Measurements from ENCODE around the gene NF2.
"Not testable (repeated sequence)": the region's sequence is repeated elsewhere in the genome, so short reads cannot be mapped to it uniquely, and the experiment has no call there.

The NF2 gene

GRCh38 chr22:29603358-29604075 lies at the start of gene NF2:
NF2 (plus strand) TSS chr22:29603633; CDS start chr22:29603999, 366 bp downstream.
- peak; percentile 99 for DNase-seq

GRCh38 chr22:29555065-29555644 lies 48.3 kb upstream of the NF2 start:
- DNase-seq: no peak

DNA sequence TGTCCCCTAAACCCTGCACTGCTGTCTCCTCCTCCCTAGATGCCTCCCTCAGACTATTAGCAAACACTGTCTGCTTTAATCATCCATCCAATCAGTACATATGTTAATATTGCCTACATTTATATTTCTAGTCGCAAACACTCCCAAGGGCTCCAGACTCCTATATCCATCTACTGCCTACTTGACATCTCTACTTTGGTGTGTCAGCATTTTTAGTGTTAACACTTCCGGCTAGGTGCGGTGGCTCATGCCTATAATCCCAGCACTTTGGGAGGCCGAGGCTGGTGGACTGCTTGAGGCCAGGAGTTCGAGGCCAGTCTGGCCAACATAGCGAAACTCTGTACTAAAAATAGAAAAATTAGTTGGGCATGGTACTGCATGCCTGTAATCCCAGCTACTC lies 44.4 kb upstream of the NF2 start:
- DNase-seq: no peak

GRCh38 chr22:29559853-29560252 lies 43.6 kb upstream of the NF2 start:
- no peak for DNase-seq

GRCh38 chr22:29563652-29564460 lies 39.6 kb upstream of the NF2 start:
- no peak for DNase-seq

DNA sequence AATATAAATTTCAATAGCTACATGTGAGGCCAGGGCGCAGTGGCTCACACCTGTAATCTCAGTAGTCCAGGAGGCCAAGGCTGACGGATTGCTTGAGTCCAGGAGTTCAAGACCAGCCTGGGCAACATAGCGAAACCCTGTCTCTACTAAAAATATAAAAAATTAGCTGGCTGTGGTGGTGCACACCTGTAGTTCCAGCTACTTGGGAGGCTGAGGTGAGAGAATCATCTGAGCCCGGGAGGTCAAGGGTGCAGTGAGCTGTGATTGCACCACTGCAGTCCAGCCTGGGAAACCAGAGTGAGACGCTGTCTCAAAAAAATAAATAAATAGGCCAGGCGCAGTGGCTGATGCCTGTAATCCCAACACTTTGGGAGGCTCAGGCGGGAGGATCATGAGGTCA lies 36.9 kb upstream of the NF2 start:
- DNase-seq: not testable (repeated sequence)

DNA sequence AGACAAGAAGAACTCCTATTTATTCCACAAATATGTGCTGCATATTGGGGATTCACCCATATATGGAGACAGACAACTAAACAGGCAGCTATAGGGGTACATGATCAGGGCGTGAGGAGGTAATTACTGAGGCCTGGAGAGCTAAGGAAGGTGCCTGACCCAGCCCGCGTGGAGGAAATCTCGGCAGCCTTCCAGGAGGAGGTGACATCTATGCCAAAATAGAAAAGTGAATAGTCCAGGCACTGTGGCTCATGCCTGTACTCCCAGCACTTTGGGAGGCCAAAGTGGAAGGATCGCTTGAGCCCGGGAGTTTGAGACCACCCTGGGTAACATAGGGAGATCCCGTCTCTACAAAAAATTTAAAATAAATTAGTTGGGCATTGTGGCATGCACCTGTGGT lies 36.1 kb upstream of the NF2 start:
- no peak for DNase-seq

DNA sequence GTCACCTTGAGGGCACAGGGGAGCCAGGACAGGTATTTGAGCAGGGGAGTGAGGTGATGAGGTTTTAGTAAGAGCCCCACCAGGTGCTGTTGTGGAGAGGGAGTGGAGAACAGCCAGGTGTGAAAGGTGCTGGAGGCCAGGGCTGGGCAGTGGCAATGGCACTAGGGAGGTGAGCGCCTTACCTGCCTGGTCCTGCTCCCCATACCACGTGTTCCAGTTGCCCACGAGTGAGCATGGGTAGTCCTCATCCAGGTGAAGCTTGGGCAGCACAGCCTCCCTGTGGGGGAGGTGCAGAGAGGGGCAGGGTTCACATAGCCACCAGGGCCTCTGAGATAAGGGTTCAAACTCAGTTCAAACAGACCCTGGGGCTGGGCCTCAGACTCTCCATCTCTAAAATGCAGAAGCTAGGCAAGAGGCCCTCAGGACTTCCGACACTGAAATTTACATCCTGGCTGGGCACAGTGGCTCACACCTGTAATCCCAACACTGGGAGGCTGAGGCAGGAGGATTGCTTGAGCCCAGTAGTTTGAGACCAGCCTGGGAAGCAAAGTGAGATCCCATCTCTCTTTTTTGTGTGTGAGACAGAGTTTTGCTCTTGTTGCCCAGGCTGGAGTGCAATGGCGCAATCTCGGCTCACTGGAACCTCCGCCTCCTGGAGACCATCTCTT lies 34.3 kb upstream of the NF2 start:
- no peak for DNase-seq

- no peak for DNase-seq
Observed at GRCh38 chr22:29570456-29570855, 33.0 kb upstream of the NF2 start.

DNA sequence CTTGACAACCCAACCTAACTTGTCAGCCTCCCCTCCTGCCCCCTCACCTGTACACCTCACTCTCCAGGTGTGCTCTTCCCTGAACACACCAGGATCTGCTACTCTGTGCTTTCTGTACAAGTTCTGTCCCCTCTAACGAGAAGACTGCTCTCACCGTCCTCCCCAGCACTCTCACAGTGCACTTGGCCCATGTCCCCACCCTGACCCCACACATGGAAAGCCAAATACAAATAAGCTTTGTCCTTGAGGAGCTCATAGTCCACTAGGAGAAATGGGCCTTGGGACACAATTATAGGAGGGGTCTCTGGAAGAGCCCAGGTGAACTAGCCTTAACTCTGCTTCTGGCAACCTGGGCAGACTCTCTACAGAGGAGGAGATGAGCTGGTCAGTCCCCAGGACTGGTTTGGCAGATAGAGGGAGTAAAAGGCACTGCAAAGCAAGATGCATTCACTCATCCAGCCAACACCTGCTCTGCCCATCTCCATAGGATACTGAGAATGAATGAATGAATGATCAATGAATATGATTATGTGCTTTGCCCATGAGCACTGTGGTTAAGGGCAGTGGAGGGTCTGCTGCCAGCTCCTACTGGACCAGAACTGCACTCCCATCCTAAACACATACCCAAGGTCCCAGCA lies 32.4 kb upstream of the NF2 start:
- no peak for DNase-seq

- no peak for DNase-seq
Observed at GRCh38 chr22:29574762-29575450, 28.5 kb upstream of the NF2 start.

- DNase-seq: no peak
Observed at GRCh38 chr22:29578462-29579200, 24.8 kb upstream of the NF2 start.

- peak; percentile 14 for DNase-seq
Observed at GRCh38 chr22:29580200-29580810, 23.1 kb upstream of the NF2 start.

- no peak for DNase-seq
Observed at GRCh38 chr22:29581799-29582198, 21.6 kb upstream of the NF2 start.

DNA sequence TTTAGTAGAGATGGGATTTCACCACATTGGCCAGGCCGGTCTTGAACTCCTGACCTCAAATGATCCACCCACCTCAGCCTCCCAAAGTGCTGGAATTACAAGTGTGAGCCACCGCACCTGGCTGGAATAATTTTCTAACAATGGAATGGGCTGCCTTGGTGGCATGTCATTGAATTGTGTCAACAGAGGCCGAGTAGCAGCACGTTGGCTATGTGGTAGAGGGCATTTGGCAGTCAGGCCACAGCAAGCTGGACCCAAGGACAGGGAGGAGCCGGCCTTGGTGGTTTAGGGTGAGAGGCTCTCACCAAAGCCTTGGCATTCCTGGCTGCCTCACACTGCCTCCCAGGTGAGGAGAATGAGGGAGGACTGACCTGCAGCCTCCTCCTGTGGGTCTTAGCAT lies 18.5 kb upstream of the NF2 start:
- no peak for DNase-seq

- DNase-seq: not testable (repeated sequence)
Observed at GRCh38 chr22:29586193-29586705, 17.2 kb upstream of the NF2 start.

GRCh38 chr22:29587938-29588699 lies 15.3 kb upstream of the NF2 start:
- no peak for DNase-seq

DNA sequence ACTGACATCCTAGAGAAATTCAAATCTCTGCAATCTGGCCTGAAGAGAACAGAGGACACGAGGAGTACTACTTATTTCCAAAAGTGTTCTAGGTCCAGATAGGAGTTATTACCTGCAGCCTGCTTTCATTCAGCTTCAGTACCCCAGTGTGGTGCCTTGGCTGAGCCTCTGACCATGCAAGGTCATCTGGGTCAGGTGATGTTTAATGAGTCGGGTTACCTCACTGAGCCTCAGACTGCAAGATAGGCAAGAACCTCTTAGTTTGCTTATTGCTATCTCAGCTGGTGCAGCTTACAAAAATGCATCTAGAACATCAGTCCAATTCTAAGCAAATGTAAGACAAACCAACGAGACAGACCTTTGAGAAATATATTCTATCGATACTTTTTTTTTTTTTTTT lies 9.5 kb upstream of the NF2 start:
- no peak for DNase-seq

DNA sequence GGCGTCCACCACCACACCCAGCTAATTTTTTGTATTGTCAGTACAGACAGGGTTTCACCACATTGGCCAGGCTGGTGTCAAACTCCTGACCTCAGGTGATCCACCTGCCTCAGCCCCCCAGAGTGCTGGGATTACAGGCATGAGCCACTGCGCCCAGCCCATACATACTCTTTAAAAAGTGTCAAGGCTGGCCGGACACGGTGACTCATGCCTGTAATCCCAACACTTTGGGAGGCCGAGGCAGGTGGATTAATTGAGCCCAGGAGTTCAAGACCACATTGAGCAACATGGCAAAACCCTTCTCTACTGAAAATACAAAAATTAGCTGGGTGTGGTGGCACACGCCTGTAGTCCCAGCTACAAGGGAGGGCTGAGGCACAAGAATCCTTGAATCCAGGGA lies 9.0 kb upstream of the NF2 start:
- DNase-seq: not testable (repeated sequence)

GRCh38 chr22:29596408-29596807 lies 7.0 kb upstream of the NF2 start:
- no peak for DNase-seq
